HG03575 (cell line): ENCODE measurements around the gene TRPT1.

Source experiments
- ATAC-seq: cut with Tn5 transposase; IDR thresholded peaks from one replicate; pipeline ENCODE4 v1.9.1; 2021; ENCODE audit not compliant: unreplicated experiment, insufficient number of reproducible peaks, low FRiP score; ENCODE audit errors: extremely low read depth

Gene TRPT1

DNA sequence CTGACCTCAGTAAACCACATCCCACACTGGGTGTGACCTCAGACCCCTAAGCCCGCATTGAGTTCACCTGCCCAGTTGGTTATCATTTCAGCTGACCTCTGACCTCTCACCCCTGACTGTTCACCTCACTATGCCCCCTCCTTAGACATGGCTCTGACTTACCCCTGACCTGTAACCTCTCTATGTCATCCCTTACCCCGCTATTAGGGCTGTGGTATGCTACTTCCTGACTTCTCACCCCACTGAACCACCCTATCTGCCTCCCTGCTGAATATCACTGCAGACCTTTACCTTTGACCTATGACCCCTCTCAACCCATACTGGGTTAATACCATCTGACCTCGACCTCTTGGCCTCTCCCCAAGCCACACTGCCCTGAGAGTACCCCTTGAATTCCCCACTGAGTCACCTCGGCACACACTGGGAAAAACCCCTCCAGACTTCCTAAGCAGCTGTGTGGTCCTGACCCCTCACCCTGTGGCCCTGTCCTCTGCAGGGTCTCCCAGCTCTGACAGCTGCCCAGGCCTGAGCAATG lies 33.6 kb upstream of the TRPT1 start:
- no peak for ATAC-seq

DNA sequence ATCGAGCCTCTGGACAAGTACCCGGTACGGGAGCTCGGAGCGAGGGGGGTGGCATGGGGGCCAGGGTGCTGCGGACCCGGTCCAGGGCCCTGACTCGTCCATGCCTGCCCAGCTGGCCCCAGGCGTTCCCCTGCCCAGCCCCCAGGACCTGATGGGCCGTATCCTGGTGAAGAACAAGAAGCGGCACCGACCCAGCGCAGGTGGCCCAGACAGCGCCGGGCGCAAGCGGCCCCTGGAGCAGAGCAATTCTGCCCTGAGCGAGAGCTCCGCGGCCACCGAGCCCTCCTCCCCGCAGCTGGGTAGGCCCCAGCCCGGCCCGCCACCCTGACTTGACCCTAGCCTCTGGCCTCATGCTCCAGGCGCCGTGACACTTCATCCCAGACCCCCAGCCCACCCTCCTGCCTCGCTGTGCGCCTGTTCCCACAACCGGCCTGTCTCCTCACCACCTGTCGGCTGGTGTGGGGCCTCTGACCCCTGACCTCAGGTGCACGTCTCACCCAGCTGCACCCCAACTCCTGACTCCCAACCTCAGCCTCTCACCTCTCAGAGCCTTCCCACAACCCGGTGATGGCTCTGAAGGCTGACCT lies 33.1 kb upstream of the TRPT1 start:
- no peak for ATAC-seq

- no peak for ATAC-seq
These were observed 32.4 kb upstream of the TRPT1 start for GRCh38 chr11:64258356-64258755.

- ATAC-seq = no peak
These were observed 30.3 kb upstream of the TRPT1 start for GRCh38 chr11:64256300-64256699.

DNA sequence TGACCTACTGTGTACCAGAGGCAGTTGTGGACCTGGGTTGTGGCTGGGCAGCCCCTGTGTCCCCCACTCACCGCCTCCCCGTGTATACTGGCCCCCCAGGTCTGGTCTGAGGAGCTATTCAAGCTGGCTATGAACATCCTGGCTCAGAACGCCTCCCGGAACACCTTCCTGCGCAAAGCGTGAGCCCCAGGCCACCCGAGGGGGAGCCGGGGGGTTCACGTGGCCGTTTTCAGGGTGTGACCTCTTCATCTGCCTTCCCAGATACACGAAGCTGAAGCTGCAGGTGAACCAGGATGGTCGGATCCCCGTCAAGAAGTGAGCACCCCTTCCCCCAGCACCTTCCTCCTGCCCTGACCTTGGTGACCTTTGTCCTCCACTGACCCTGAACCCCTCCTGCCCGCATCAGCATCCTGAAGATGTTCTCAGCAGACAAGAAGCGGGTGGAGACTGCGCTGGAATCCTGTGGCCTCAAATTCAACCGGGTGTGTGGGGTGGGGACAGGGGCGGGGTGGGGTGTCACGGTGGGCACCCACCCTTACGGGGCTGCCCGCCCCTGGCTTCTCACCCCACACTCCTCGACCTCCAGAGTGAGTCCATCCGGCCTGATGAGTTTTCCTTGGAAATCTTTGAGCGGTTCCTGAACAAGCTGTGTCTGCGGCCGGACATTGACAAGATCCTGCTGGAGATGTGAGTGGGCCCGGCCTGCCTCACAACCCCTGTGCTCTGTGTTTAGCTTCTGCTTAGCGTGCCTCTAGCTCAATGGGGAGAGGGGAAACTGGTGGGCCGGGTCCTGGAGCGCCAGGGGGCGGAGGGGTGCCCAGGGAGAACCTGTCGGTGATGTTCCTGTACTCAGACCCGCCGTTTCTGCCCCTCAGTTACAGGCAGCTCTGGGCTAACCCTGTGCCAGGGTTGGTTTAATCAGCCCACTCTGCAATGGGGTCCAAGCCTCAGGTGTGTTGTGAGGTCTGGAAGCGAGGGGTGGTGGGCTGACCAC lies 29.4 kb upstream of the TRPT1 start:
- ATAC-seq = no peak

DNA sequence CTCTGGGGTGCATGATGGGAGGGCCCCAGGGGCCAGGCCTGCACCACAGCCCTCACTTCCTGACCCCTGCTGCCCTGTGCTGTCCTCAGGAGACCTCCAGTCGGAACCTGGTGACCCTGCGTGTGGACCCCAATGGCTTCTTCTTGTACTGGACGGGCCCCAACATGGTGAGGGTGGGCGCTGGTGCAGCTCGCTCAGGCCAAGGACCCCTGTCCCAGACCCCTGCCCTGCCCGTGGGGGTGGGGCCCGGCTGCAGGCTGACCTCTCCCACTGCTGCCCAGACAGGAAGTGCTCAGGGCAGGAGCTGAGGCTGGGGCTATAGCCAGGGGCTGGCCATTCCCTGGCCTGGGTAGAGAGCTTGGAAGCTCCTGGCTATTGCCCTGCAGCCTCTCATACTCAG lies 28.3 kb upstream of the TRPT1 start:
- ATAC-seq = no peak

GRCh38 chr11:64253481-64253880 lies 27.5 kb upstream of the TRPT1 start:
- ATAC-seq = no peak

GRCh38 chr11:64253043-64253442 lies 27.1 kb upstream of the TRPT1 start:
- ATAC-seq = no peak

DNA sequence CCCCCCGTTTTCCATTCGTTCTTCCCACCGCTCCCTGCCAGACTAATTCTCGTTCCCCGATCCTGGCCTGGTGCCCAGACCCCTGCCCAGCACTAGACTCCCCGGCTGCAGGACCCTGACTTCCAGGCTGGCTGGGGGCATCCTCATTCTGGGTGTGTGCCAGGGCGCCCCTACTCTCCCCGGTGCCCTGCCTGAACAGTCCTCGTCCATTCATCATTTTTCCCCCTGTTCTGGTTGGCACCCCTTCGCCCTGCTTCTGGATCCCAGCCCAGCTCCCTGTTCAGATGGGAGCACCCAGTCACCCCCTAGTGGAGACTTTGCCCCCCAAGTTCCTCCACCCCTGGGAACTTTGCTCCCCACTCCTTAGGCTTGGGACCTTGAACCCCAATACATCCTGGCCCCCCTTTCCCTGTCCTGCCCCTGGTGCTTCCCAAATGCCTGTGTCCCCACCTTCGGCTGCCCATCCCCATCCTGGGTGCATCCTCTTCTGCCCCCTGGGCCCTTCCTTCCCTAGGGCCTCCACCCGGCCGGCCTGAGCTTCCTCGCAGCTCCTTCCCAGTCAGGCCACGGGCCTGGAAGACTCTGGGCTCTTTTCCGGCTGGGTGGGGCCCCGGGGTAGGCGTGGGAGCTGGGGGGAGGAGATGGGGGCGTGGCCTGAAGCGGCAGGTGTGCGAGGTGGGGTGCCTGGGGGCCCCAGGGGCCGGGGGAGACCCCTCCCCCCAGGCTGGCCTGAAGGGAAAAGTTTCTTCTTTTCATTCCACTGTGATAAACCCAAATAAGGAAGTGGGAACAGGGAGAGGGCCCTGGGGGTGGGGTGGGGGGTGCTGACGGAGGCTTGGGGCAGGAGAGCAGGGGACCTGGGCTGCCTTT lies 26.3 kb upstream of the TRPT1 start:
- no peak for ATAC-seq

DNA sequence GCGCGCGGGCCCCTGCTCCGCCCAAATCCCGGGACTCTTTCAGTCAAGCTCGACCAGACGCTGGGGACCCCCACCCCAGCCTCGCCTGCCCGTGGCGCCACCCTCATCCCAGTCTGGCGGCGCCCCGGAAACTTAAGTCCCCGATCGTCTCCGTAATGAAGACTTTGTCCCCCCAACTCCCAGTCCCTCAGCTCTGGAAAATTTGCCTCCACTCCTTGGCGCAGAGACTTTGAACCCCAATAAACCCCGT lies 25.7 kb upstream of the TRPT1 start:
- ATAC-seq = no peak

DNA sequence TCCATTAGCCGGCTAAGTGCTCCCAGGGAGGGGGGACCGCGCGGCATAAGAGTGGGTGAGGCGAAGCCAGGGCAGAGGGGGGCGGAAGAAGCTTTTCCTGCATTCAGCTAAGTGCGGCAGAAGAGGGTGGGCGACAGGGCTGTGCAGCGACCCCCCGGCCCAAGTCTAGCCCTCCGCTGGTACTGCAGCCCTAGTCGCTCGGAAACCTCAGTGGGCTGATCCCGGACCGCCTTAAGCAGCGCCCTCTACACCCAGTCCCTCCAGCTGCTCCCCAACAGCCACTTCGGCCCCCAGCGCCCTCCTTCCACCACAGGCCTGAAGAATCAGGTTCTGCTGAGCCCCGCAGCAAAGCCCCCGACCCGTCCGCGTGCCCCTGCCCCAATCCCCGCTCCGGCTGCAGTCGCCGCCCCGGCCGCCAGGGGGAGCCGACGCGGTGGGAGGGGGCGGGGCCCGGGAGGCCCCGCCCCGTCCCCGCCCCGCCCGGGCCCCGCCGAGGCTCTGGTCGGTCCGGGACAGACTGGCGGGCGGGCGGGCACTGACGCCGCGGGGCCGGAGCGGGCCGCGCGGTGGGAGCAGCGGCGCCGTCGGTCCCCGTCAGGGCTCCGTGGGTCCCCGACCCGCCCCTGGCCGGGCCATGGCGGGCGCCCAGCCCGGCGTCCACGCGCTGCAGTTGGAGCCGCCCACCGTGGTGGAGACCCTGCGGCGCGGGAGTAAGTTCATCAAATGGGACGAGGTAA lies 25.2 kb upstream of the TRPT1 start, which contains the start of gene PLCB3:
TSS of gene PLCB3 (plus strand) at position 515 of the 737 bp plus-strand sequence. CDS start at position 635, 120 bp downstream.
- ATAC-seq = no peak

GRCh38 chr11:64250415-64251015 lies 24.5 kb upstream of the TRPT1 start:
- no peak for ATAC-seq

GRCh38 chr11:64249563-64250414 lies 23.8 kb upstream of the TRPT1 start:
- ATAC-seq = no peak

GRCh38 chr11:64249038-64249437 lies 23.1 kb upstream of the TRPT1 start:
- no peak for ATAC-seq

GRCh38 chr11:64248578-64248977 lies 22.6 kb upstream of the TRPT1 start:
- no peak for ATAC-seq

DNA sequence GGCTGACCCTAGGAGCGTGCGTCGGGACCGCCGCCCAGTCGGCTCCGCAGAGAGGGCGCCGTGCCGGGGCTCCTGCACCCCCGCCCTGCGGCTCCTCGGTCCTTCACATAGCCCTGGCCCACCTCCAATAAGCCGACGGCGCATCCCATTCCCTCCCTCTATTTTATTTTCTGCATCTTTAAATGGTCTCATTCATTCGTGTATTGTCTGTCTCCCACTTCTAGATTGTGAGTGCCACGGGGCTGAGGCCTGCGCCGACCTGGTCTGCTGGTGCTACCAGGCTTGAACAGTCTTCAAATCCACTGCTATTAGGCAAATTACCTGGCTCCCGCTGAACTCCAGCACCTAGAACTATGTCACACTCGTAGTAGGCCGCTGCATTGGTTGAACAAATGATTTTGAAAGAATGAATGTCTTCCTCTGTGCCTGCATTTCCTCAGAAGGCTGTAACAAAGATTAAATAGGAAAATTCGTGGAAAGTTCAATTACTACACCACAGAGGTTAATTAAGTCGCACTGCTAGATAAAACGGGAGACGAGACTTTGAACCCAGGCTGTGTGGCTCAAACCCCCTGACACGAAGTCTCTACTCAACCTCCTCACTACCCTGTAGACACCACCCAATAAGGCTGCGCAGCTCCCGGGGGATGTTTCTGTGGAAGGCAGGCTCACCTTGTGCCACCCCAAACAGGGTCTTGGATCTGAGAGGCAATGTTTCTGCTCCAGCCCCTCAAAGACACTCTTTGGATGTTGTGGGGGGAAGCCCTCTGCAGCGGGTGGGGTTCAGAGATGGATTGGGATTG lies 21.9 kb upstream of the TRPT1 start:
- ATAC-seq = no peak
